IPS-18c (cell line): ENCODE data around the gene PFKM.
"Not testable (repeated sequence)": the region's sequence is repeated elsewhere in the genome, so short reads cannot be mapped to it uniquely, and the experiment has no call there.

Experiments used
- H3K4me3 ChIP-seq: 2 replicates; pipeline ENCODE4 v1.7.0; 2013; ENCODE audit warnings: low read depth, mild to moderate bottlenecking, low read length, moderate library complexity; ENCODE audit not compliant: insufficient read depth
- H3K9me3 ChIP-seq: one replicate; pipeline ENCODE4 v1.6.1; 2013; ENCODE audit warnings: mild to moderate bottlenecking, low read length, moderate library complexity; ENCODE audit not compliant: control insufficient read depth, insufficient read depth

Gene PFKM

GRCh38 chr12:48106681-48107613 lies 12.2 kb upstream of the PFKM start:
- Histone ChIP-seq H3K4me3 (peak overlapping the region; percentile 86), H3K9me3 (no peaks in the 10 kb centered on the region)

DNA sequence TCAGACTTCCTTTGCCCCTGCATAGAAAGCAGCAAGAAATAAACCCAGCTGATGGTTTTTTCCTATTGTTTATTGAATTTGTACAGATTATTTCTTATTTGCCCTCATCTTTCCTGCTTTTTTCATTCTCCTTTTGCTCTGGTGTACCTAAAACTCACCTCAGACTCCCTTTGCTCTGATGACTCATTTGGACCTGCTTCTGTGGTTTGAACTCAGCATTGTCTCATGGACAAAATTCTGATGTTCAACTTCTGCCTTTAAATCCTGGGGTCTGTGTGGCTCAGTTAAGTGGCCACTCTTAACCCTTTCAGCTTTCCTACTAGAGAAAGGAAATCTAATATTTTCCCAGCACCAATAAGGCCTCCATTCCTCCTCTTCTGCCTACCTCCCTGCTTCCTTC lies 9.7 kb upstream of the PFKM start:
- H3K9me3 ChIP-seq = no peaks in the 10 kb centered on the region
- H3K4me3 ChIP-seq = no peak overlapping the region

- no peaks in the 10 kb centered on the region for H3K9me3 ChIP-seq
- H3K4me3 ChIP-seq = no peak overlapping the region
These were observed 8.4 kb upstream of the PFKM start for GRCh38 chr12:48110691-48111311.

- not testable (repeated sequence) for H3K4me3 ChIP-seq, H3K9me3 ChIP-seq
These were observed 7.9 kb upstream of the PFKM start for GRCh38 chr12:48111312-48111693.

- Histone ChIP-seq H3K4me3 (no peak overlapping the region), H3K9me3 (no peaks in the 10 kb centered on the region)
These were observed 3.2 kb upstream of the PFKM start for GRCh38 chr12:48115957-48116356.

DNA sequence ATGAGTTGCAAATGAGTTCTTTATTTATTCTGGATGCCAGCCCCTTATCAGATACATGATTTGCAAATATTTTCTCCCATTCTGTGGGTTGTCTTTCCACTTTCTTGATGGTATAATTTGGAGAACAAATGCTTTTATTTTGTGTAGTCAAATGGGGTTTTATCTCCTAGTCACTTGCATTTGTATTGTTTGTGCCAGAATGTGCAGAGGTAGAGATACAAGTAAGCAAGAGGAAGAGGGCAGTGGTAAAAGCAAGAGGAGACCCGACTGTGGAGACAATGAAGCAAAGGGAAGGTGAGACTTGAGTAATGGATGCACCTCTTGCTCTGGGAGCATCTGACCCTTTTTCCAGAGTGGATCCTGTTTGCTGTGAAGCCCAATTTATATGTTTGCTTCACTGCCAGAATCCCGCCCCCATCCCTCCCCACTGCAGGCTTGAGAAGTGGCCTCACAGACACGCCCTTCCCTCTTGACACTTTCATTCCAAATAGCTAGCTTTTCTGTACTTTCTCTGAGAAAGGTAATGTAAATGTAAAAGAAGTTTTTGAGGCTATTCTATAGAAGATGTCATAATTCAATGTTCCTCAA lies 786 bp upstream of the PFKM start:
- H3K9me3 ChIP-seq = no peaks in the 10 kb centered on the region
- H3K4me3 ChIP-seq = peak overlapping the region; percentile 34; the same call in 1 of the 2 replicates

DNA sequence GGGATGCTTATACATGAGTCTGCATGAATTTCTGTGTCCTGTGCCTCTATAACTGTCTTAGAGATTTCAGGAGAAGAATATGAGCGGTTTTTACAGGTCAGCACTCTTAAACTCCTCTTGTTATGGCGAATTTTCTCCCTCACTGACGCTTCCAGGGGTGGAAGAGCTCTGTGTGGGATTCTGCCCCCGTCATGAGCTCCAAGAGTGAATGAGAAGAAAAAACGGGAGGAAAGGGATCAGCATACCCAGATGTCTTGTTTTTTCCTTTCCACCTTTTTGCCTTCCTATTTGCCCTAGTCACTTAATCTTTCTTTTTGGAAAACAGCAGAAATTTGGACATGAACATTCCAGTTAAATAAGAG lies 651 bp downstream of the PFKM start:
- peak overlapping the region; percentile 85 for H3K4me3 ChIP-seq
- H3K9me3 ChIP-seq = no peaks in the 10 kb centered on the region

DNA sequence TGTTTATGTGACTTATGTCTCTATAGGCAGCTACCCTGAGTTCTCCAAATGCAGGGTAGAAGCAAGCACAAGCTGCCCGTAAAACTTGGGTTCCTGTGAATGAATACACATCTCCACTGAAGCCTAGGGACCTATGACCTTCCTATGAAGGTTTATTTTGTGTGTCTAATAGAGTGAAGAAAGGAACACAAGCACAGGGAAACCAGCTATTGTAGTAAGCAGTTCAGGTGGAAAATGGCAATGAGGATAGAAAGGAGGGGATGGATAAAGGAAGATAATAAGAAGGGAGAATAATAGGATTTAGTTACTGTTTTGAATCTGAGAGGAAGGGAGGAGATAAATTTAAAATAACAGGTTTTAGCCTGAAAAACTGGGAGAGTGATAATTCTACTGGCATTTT lies 2.4 kb downstream of the PFKM start:
- Histone ChIP-seq H3K4me3 (no peak overlapping the region), H3K9me3 (no peaks in the 10 kb centered on the region)

- no peaks in the 10 kb centered on the region for H3K9me3 ChIP-seq
- no peak overlapping the region for H3K4me3 ChIP-seq
These were observed 3.1 kb downstream of the PFKM start for GRCh38 chr12:48122065-48122834.

DNA sequence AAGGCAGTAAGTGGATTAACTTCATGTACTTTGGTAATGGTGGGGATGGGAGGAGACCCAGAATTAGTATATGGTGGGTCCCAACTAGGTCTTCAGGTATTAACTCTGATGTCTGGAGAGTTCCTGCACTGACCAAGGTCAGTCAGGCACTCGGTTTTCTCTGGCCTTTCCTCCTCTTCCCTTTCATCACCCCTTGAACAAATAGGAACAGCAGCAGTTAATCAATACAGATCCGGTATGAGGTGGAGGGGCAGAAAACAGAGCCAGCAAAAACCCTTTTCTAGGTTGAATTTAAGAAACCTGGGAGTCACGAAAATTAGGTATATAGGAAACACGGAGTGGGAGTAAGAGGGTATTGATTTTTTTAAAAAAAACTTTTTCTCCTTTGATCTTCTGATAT lies 4.0 kb downstream of the PFKM start:
- Histone ChIP-seq H3K9me3 (no peaks in the 10 kb centered on the region), H3K4me3 (no peak overlapping the region)

- not testable (repeated sequence) for H3K9me3 ChIP-seq, H3K4me3 ChIP-seq
These were observed 6.4 kb downstream of the PFKM start for GRCh38 chr12:48125542-48125941.

GRCh38 chr12:48125985-48126384 lies 6.8 kb downstream of the PFKM start:
- Histone ChIP-seq H3K4me3 (no peak overlapping the region), H3K9me3 (no peaks in the 10 kb centered on the region)

DNA sequence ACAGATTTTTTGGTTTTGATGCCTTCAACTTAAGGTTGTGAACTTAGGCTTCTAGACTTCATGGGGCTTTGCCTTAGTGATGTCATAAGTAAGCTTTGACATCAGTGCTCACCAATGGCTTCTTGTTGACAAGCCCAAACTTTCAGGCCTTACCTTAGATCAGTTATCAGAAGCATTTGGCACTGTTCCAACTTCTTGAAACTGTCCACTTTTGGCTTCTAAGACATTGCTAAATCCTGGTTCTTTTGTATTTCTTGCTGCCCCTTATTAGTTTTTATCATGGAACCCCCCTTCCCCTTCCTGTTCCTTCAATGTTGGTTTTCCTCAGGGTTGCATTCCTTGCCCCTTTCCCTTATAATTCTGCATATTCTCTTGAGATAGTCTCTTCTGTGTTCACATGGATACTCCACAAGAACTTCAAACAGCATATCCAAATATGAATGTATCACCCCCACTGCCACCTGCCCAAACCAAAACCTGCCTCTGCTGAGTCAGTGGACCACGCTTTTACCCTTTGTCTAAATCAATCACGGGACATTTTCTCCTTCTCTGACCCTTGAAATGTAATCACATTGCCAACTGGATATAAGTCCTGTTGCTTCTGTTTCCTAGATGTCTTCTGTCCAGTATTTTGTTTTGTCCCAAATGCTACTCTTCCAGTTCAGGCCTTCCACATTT lies 7.9 kb downstream of the PFKM start:
- no peak overlapping the region for H3K4me3 ChIP-seq
- H3K9me3 ChIP-seq = no peaks in the 10 kb centered on the region

- H3K4me3 ChIP-seq = no peak overlapping the region
- no peaks in the 10 kb centered on the region for H3K9me3 ChIP-seq
These were observed 9.6 kb downstream of the PFKM start for GRCh38 chr12:48128800-48129199.

- Histone ChIP-seq H3K9me3 (no peaks in the 10 kb centered on the region), H3K4me3 (no peak overlapping the region)
These were observed 10.2 kb downstream of the PFKM start for GRCh38 chr12:48129376-48129775.

GRCh38 chr12:48131517-48131916 lies 12.4 kb downstream of the PFKM start:
- H3K4me3 ChIP-seq = no peak overlapping the region
- no peaks in the 10 kb centered on the region for H3K9me3 ChIP-seq

GRCh38 chr12:48132826-48133225 lies 13.7 kb downstream of the PFKM start:
- no peak overlapping the region for H3K4me3 ChIP-seq
- no peaks in the 10 kb centered on the region for H3K9me3 ChIP-seq
